ENCODE results near the gene LMNA. TPM values are rescaled to one million over a fixed set of nuclear protein-coding genes. Genes with fewer than 3 reads are reported as not detected.

Gene LMNA
- total RNA-seq, 4 donors from 2014 or later: 143 to 244 (median 220) TPM

DNA sequence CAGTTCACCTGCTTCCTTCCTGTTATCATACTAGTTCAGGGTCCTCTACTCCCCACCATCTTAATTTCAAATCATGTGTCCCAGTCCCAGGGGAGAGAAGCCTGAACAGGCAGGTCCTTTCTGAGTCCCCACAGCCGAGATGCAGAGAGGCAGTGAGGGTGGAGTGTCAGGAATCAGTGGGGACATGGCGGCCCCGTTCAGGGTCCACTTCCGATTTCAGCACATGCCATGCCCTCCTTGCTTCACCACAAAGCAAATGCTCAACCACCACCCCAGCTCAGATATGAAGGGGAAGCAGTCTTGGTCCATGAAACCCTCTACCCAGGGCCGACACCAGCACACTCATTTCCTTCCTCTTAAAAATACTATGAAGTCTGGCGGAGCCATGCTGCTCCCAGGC, 33.7 kb downstream of the LMNA start:
- Histone ChIP-seq H3K36me3 (no peaks in the 10 kb centered on the region), H3K9me3 (no peaks in the 10 kb centered on the region), H3K4me3 (no peak overlapping the region), H3K27me3 (peaks cover 8 to 21% (median 17%) of the 10 kb centered on the region in 3 donors), H3K27ac (no peak overlapping the region), H3K4me1 (peaks cover 11 to 12% of the 10 kb centered on the region in 2 donors)
- no peak for ATAC-seq
- TF ChIP-seq, protein P1, sequence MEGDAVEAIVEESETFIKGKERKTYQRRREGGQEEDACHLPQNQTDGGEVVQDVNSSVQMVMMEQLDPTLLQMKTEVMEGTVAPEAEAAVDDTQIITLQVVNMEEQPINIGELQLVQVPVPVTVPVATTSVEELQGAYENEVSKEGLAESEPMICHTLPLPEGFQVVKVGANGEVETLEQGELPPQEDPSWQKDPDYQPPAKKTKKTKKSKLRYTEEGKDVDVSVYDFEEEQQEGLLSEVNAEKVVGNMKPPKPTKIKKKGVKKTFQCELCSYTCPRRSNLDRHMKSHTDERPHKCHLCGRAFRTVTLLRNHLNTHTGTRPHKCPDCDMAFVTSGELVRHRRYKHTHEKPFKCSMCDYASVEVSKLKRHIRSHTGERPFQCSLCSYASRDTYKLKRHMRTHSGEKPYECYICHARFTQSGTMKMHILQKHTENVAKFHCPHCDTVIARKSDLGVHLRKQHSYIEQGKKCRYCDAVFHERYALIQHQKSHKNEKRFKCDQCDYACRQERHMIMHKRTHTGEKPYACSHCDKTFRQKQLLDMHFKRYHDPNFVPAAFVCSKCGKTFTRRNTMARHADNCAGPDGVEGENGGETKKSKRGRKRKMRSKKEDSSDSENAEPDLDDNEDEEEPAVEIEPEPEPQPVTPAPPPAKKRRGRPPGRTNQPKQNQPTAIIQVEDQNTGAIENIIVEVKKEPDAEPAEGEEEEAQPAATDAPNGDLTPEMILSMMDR (IDR thresholded peaks at IDR 0.05 in 4 of 5, conservative IDR thresholded peaks at IDR 0.05 in 1 of 5): no peak
- TF ChIP-seq POLR2A (IDR thresholded peaks at IDR 0.05): no peak
- no peak for DNase-seq
- in situ Hi-C loops (cut with MboI; ENCODE audit: low sequenced_read_pairs in 4 of 4) (loop anchor here in 3 of 4 donors (5.0 kb wide), 2 partner anchors 74 to 79 kb away; no protein-coding TSS in a partner anchor), intact Hi-C loops (cut with DNase I; ENCODE audit: low total_unique reads) (loop anchor here (5.0 kb wide), 1 partner anchor 64 kb away; the partner anchor contains the start of gene PMF1)

GRCh38 chr1:156149374-156150332, 35.1 kb downstream of the LMNA start:
- DNase-seq: no peak

DNA sequence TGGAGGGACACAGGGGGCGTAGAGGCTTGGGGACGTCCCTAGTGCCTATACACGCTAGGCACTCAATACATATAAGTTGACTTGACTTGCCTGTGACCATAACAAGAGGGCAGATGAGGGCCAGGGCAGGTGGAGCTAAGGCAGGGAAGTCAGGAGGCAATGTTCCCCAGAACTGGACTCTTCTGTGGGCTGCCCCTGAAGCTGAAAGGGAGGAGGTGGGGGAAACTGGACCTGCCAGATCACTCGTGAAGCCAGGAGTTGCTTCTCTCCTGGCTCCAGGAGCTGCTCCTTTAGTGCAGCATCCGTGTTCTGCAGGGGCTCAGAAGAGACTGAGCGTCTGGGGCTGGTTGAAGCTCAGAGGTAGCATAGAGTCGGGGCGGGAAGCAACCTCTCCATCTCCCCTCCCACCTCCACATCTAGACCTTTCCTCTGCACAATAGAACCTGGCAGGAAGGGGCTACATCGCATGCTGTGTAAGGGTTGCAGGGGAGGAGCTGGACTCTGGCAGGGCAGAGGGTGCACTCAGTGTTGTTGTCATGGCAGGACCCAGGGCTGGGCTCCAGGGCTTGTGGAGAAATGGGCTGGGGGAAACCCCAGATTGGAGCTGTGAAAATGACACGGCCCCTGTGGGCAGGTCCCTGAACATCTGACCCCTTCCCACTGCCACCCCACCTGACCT, 36.0 kb downstream of the LMNA start:
- no peak for ATAC-seq
- DNase-seq: no peak
- Histone ChIP-seq H3K4me1 (peaks cover 11 to 12% of the 10 kb centered on the region in 2 donors), H3K27ac (no peak overlapping the region), H3K36me3 (no peaks in the 10 kb centered on the region), H3K9me3 (no peaks in the 10 kb centered on the region), H3K27me3 (peaks cover 8 to 21% (median 17%) of the 10 kb centered on the region in 3 donors), H3K4me3 (no peak overlapping the region)
- in situ Hi-C loops (cut with MboI; ENCODE audit: low sequenced_read_pairs in 4 of 4): no loop called here
- intact Hi-C loops (cut with DNase I; ENCODE audit: low total_unique reads): no loop called here
- TF ChIP-seq, protein P1 (IDR thresholded peaks at IDR 0.05 in 4 of 5, conservative IDR thresholded peaks at IDR 0.05 in 1 of 5): no peak
- TF ChIP-seq POLR2A (IDR thresholded peaks at IDR 0.05): no peak

More at GRCh38 chr1:156149374-156150332, 35.1 kb downstream of the LMNA start:
- Histone ChIP-seq H3K36me3 (no peaks in the 10 kb centered on the region), H3K4me1 (peaks cover 11 to 12% of the 10 kb centered on the region in 2 donors), H3K27ac (no peak overlapping the region), H3K9me3 (no peaks in the 10 kb centered on the region), H3K27me3 (peaks cover 8 to 21% (median 17%) of the 10 kb centered on the region in 3 donors), H3K4me3 (no peak overlapping the region)
- intact Hi-C loops (cut with DNase I; ENCODE audit: low total_unique reads) (loop anchor here (5.0 kb wide), 1 partner anchor 63 kb away; the partner anchor contains the start of gene PMF1), in situ Hi-C loops (cut with MboI; ENCODE audit: low sequenced_read_pairs in 4 of 4) (loop anchor here in 3 of 4 donors (5.0 kb wide), 2 partner anchors 73 to 78 kb away; no protein-coding TSS in a partner anchor)
- no peak for ATAC-seq
- TF ChIP-seq, protein P1 (IDR thresholded peaks at IDR 0.05 in 4 of 5, conservative IDR thresholded peaks at IDR 0.05 in 1 of 5): no peak
- TF ChIP-seq POLR2A (IDR thresholded peaks at IDR 0.05): no peak

GRCh38 chr1:156151093-156151688, 36.7 kb downstream of the LMNA start:
- no peak for ATAC-seq
- TF ChIP-seq, protein P1 (IDR thresholded peaks at IDR 0.05 in 4 of 5, conservative IDR thresholded peaks at IDR 0.05 in 1 of 5): no peak
- no peak for TF ChIP-seq POLR2A (IDR thresholded peaks at IDR 0.05)
- DNase-seq: no peak
- H3K4me3 ChIP-seq: no peak overlapping the region
- no peaks in the 10 kb centered on the region for H3K36me3 ChIP-seq
- in situ Hi-C loops (cut with MboI; ENCODE audit: low sequenced_read_pairs in 4 of 4): no loop called here
- peaks cover 8 to 21% (median 17%) of the 10 kb centered on the region in 3 donors for H3K27me3 ChIP-seq
- no peaks in the 10 kb centered on the region for H3K9me3 ChIP-seq
- peaks cover 8% of the 10 kb centered on the region in 2 donors for H3K4me1 ChIP-seq
- H3K27ac ChIP-seq: no peak overlapping the region
- intact Hi-C loops (cut with DNase I; ENCODE audit: low total_unique reads): no loop called here

Data from gastrocnemius medialis (tissue), 4 donors.